ENCODE data around the gene ACTRT2. TPM values are rescaled to one million over a fixed set of nuclear protein-coding genes. Genes with fewer than 3 reads are reported as not detected.

The ACTRT2 gene
- total and polyA plus RNA-seq, 7 donors: not detected

- H3K27me3 ChIP-seq: peaks cover 0 to 58% (median 17%) of the 10 kb centered on the region in 3 donors
- H3K4me3 ChIP-seq: no peak overlapping the region
- DNase-seq: peak; percentile 40
- no peak overlapping the region for H3K27ac ChIP-seq
- TF ChIP-seq CTCF (IDR thresholded peaks at IDR 0.05) (no peak), EP300 (IDR thresholded peaks at IDR 0.05) (no peak), POLR2A (IDR thresholded peaks at IDR 0.05) (no peak), POLR2AphosphoS5 (IDR thresholded peaks at IDR 0.05) (no peak)
- no peaks in the 10 kb centered on the region for H3K36me3 ChIP-seq
- H3K9me3 ChIP-seq: peaks cover 0 to 6% (median 0%) of the 10 kb centered on the region in 4 donors
- WGBS, 2 donors: 71 to 79% methylated on average over 20 of the region's 20 CpGs
- no peaks in the 10 kb centered on the region for H3K4me1 ChIP-seq
- intact Hi-C loops (cut with DNase I): no loop called here
Measured at GRCh38 chr1:3000671-3001470, 20.4 kb upstream of the ACTRT2 start.

- peak; percentile 47 for DNase-seq
- Histone ChIP-seq H3K4me3 (no peak overlapping the region), H3K9me3 (no peaks in the 10 kb centered on the region), H3K4me1 (no peaks in the 10 kb centered on the region), H3K27me3 (peaks cover 0 to 64% (median 17%) of the 10 kb centered on the region in 3 donors), H3K36me3 (no peaks in the 10 kb centered on the region), H3K27ac (no peak overlapping the region)
- TF ChIP-seq POLR2AphosphoS5 (IDR thresholded peaks at IDR 0.05): no peak
- no peak for TF ChIP-seq EP300 (IDR thresholded peaks at IDR 0.05)
- no peak for TF ChIP-seq POLR2A (IDR thresholded peaks at IDR 0.05)
- no peak for TF ChIP-seq CTCF (IDR thresholded peaks at IDR 0.05)
- intact Hi-C loops (cut with DNase I): no loop called here
- WGBS, 2 donors: 87 to 91% methylated on average over 47 of the region's 47 CpGs
Measured at GRCh38 chr1:3001471-3002348, 19.6 kb upstream of the ACTRT2 start.

- Histone ChIP-seq H3K4me1 (no peaks in the 10 kb centered on the region), H3K4me3 (no peak overlapping the region), H3K36me3 (no peaks in the 10 kb centered on the region), H3K27ac (no peak overlapping the region), H3K9me3 (peaks cover 0 to 4% (median 2%) of the 10 kb centered on the region in 4 donors), H3K27me3 (peaks cover 0 to 64% (median 17%) of the 10 kb centered on the region in 3 donors)
- DNase-seq: peak; percentile 52
- no peak for TF ChIP-seq EP300 (IDR thresholded peaks at IDR 0.05)
- 84 to 85% methylated on average over 23 of the region's 23 CpGs for WGBS, 2 donors
- intact Hi-C loops (cut with DNase I): no loop called here
Measured at GRCh38 chr1:3002349-3003038, 18.8 kb upstream of the ACTRT2 start.

- WGBS, 2 donors: 78 to 79% methylated on average over 32 of the region's 32 CpGs
- peak; percentile 36 for DNase-seq
- Histone ChIP-seq H3K9me3 (peaks cover 0 to 10% (median 2%) of the 10 kb centered on the region in 4 donors), H3K36me3 (no peaks in the 10 kb centered on the region), H3K27me3 (peaks cover 0 to 69% (median 18%) of the 10 kb centered on the region in 3 donors), H3K4me1 (no peaks in the 10 kb centered on the region), H3K27ac (no peak overlapping the region), H3K4me3 (no peak overlapping the region)
- intact Hi-C loops (cut with DNase I): no loop called here
- TF ChIP-seq POLR2AphosphoS5 (IDR thresholded peaks at IDR 0.05): no peak
- no peak for TF ChIP-seq POLR2A (IDR thresholded peaks at IDR 0.05)
Measured at GRCh38 chr1:3003039-3003940, 18.0 kb upstream of the ACTRT2 start.

- Histone ChIP-seq H3K36me3 (no peaks in the 10 kb centered on the region), H3K27ac (no peak overlapping the region), H3K9me3 (peaks cover 0 to 16% (median 2%) of the 10 kb centered on the region in 4 donors), H3K4me1 (no peaks in the 10 kb centered on the region), H3K4me3 (no peak overlapping the region), H3K27me3 (peaks cover 0 to 75% (median 24%) of the 10 kb centered on the region in 3 donors)
- no peak for TF ChIP-seq POLR2AphosphoS5 (IDR thresholded peaks at IDR 0.05)
- no peak for TF ChIP-seq POLR2A (IDR thresholded peaks at IDR 0.05)
- DNase-seq: no peak
- 72 to 75% methylated on average over 10 of the region's 10 CpGs for WGBS, 2 donors
- intact Hi-C loops (cut with DNase I): no loop called here
Measured at GRCh38 chr1:3003941-3004270, 17.4 kb upstream of the ACTRT2 start.

Measured in sigmoid colon (tissue), 7 donors.